MCF 10A (cell line): ENCODE measurements around the gene SDC4. TPM values are rescaled to one million over a fixed set of nuclear protein-coding genes. Genes with fewer than 3 reads are reported as not detected.

Source experiments
- BruUV-seq: library from RNA; stranded (reverse); fragments of 400-500 nt; replicated peaks from 2 replicates; lab custom pipeline; 2021; lab: Mats Ljungman, UMichigan
- CTCF ChIA-PET: fragments of 300-600 bp; sonication (Branson Sonifier 250); formaldehyde crosslinking; extraction: SDS; loops from one replicate; lab custom pipeline; 2021; ENCODE audit warnings: antibody characterized with exemption, inconsistent platforms; lab: Yijun Ruan, JAX
- POLR2A ChIA-PET: fragments of 300-600, 350-650 bp; sonication (Branson Sonifier 250); formaldehyde crosslinking; extraction: SDS; loops from one replicate; lab custom pipeline; 2020; ENCODE audit warnings: antibody characterized with exemption, inconsistent platforms; lab: Yijun Ruan, JAX
- DNase-seq: peaks from one replicate; pipeline ENCODE4 v3.0.0-alpha.2; 2018; ENCODE audit not compliant: unreplicated experiment
- H3K27ac Mint-ChIP-seq: one replicate; pipeline ENCODE4 v1.8.0; 2022; ENCODE audit warnings: mild to moderate bottlenecking, low read depth, mixed read lengths; ENCODE audit not compliant: unreplicated experiment
- H3K27me3 Mint-ChIP-seq: one replicate; pipeline ENCODE4 v1.8.0; 2022; ENCODE audit warnings: mixed read lengths; ENCODE audit not compliant: insufficient read depth, unreplicated experiment
- H3K36me3 Mint-ChIP-seq: one replicate; pipeline ENCODE4 v1.8.0; 2022; ENCODE audit warnings: mild to moderate bottlenecking, moderate library complexity, mixed read lengths; ENCODE audit not compliant: insufficient read depth, unreplicated experiment
- H3K4me1 Mint-ChIP-seq: one replicate; pipeline ENCODE4 v1.8.0; 2022; ENCODE audit warnings: mixed read lengths; ENCODE audit not compliant: insufficient read depth, unreplicated experiment
- H3K4me3 Mint-ChIP-seq: one replicate; pipeline ENCODE4 v1.8.0; 2022; ENCODE audit warnings: mild to moderate bottlenecking, moderate library complexity, mixed read lengths; ENCODE audit not compliant: unreplicated experiment
- H3K9me3 Mint-ChIP-seq: one replicate; pipeline ENCODE4 v1.8.0; 2022; ENCODE audit warnings: mixed read lengths; ENCODE audit not compliant: unreplicated experiment
- intact Hi-C: fragments of 100-400 bp; cut with micrococcal nuclease; formaldehyde crosslinking; loops from 2 replicates; pipeline ENCODE4 v1.14.1; 2022
- total RNA-seq: library from RNA; stranded (reverse); gene quantifications from 2 replicates; pipeline ENCODE4 v1.2.3, GENCODE V29; 2022
- TF ChIP-seq, protein P1 (sequence below): fragments of 200-600 bp; IDR thresholded peaks from one replicate; pipeline ENCODE4 v1.8.0; 2022; ENCODE audit warnings: antibody characterized with exemption, mild to moderate bottlenecking; ENCODE audit not compliant: unreplicated experiment

Gene SDC4
- total RNA-seq, 1 experiment from 2014 or later, result 209 TPM

DNA sequence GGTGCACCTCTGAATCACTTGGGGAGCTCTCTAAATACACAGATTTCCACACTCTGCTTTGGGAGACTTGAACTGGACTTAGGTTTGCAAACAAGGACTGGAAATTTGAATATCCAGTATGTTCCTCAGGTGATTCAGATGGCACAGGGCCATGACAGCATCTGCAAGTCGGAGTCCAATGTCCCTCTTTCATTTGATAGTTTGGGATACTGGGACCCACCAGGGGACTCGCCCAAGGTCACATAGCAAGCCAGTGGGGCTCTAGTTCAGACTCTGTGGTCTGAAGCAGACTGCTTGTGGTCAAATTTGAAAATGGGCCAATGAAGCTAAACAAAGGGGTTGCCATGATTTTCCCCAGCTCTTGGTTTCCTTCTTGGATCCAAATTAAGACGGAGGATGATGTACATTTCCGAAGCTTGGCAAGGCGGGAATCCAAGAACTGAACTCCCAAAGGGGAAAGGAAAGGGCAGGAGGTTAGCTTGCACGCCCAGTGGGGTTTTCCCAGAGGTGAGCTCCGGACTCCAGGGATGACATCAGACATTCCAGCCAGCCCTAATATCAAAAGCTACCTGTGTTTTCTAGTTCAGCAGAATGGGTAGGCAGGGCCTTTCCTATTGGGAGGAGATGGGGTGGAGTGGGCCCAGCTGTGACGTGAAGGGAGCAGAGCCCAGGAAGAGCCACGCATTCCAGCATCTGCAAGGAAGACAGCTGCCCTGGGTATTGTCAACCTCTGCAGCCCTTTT lies 11.4 kb upstream of the SDC4 start:
- POLR2A ChIA-PET, result interaction anchor here (0.7 to 34.6 kb wide), 10 partner anchors 14 to 420 kb away, joined by 3 to 1328 read pairs (median 4); partner anchors contain the start of genes PIGT and SDC4
- peak overlapping the region; percentile 29 for H3K4me3 Mint-ChIP-seq
- peaks cover 11% of the 10 kb centered on the region for H3K36me3 Mint-ChIP-seq
- peaks cover 52% of the 10 kb centered on the region for H3K4me1 Mint-ChIP-seq
- peak overlapping the region; percentile 91 for H3K27ac Mint-ChIP-seq
- TF ChIP-seq, protein P1, sequence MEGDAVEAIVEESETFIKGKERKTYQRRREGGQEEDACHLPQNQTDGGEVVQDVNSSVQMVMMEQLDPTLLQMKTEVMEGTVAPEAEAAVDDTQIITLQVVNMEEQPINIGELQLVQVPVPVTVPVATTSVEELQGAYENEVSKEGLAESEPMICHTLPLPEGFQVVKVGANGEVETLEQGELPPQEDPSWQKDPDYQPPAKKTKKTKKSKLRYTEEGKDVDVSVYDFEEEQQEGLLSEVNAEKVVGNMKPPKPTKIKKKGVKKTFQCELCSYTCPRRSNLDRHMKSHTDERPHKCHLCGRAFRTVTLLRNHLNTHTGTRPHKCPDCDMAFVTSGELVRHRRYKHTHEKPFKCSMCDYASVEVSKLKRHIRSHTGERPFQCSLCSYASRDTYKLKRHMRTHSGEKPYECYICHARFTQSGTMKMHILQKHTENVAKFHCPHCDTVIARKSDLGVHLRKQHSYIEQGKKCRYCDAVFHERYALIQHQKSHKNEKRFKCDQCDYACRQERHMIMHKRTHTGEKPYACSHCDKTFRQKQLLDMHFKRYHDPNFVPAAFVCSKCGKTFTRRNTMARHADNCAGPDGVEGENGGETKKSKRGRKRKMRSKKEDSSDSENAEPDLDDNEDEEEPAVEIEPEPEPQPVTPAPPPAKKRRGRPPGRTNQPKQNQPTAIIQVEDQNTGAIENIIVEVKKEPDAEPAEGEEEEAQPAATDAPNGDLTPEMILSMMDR, result no peak
- intact Hi-C loops, result loop anchor here (5.0 kb wide), 1 partner anchor 58 kb away; the partner anchor contains the start of gene PIGT
- CTCF ChIA-PET, result interaction anchor here (0.6 to 12.8 kb wide), 16 partner anchors 11 to 749 kb away, joined by 3 to 123 read pairs (median 4); partner anchors contain the start of gene SDC4
- no peaks in the 10 kb centered on the region for H3K27me3 Mint-ChIP-seq
- H3K9me3 Mint-ChIP-seq, result no peaks in the 10 kb centered on the region
- no TSS peak for BruUV-seq
- peak; percentile 74 for DNase-seq

DNA sequence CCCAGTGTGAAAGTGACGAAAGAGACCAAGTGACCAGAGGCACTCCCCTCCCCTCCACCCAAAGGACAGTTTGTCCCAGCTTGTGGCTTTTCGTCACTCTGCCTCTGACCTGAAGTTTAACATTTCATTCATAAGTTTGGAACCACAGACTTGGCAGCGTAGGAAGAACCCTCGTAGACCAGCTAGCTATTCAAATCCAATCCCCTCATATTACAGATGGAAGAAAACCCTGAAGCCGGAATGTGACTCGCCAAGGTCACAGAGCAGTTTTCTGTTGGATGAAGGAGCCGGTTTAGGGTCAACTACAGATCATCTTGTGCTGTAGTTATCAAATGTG lies 10.8 kb upstream of the SDC4 start:
- DNase-seq, result peak; percentile 59
- no peaks in the 10 kb centered on the region for H3K27me3 Mint-ChIP-seq
- no TSS peak for BruUV-seq
- H3K4me3 Mint-ChIP-seq, result no peak overlapping the region
- peaks cover 11% of the 10 kb centered on the region for H3K36me3 Mint-ChIP-seq
- POLR2A ChIA-PET, result interaction anchor here (0.6 to 34.6 kb wide), 6 partner anchors 23 to 412 kb away, joined by 3 to 1328 read pairs (median 5); partner anchors contain the start of genes PIGT and SDC4
- H3K27ac Mint-ChIP-seq, result peak overlapping the region; percentile 91
- H3K9me3 Mint-ChIP-seq, result no peaks in the 10 kb centered on the region
- CTCF ChIA-PET, result interaction anchor here (0.6 to 7.4 kb wide), 13 partner anchors 10 to 610 kb away, joined by 3 to 96 read pairs (median 4); partner anchors contain the start of gene SDC4
- intact Hi-C loops, result no loop called here
- H3K4me1 Mint-ChIP-seq, result peaks cover 54% of the 10 kb centered on the region
- TF ChIP-seq, protein P1, result no peak

DNA sequence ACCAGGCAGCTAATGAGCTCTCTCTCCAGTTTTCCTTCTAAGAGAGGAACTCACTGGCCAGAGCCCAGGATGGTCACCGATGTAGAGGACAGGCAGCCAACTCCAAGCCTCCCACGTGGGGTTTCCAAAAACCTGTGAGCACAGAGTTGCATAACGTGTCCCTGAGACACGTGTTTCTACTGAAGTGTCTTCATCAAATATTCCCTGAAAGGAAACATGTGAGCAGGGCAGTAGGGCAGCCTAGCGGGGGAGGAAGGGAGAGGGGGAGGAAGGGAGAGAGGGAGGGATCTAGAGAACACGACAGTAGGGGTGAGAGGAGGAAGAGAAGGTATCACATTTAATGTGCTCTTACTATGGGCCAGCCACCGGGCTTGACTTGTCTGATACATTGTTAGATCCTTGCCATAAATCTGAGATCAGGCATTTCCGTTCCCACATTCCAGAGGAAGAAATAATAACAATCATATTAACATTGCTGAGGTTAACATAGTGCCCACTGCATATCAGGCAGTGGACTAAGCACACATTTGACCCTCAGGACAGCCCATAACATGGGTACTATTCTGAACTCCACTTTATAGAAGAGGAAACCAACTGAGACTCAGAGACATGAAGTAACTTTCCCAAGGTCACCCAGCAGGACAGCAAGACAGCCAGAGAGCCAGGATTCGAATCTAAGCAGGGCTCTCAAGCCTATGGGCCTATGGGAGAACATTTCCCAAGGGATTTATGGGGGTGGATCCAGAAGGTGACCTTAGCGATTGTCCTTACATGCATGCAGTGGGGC lies 10.3 kb upstream of the SDC4 start:
- intact Hi-C loops, result no loop called here
- Mint-ChIP-seq H3K27me3 (no peaks in the 10 kb centered on the region), H3K36me3 (peaks cover 7% of the 10 kb centered on the region), H3K27ac (peak overlapping the region; percentile 91), H3K4me3 (peak overlapping the region; percentile 60), H3K4me1 (peaks cover 54% of the 10 kb centered on the region), H3K9me3 (no peaks in the 10 kb centered on the region)
- DNase-seq, result peak; percentile 92
- ChIA-PET POLR2A (interaction anchor here (0.6 to 34.6 kb wide), 8 partner anchors 23 to 576 kb away, joined by 3 to 1328 read pairs (median 6); partner anchors contain the start of genes PCIF1, PIGT and SDC4), CTCF (interaction anchor here (0.7 to 7.4 kb wide), 13 partner anchors 10 to 611 kb away, joined by 3 to 96 read pairs (median 7); partner anchors contain the start of gene SDC4)
- TF ChIP-seq, protein P1, result no peak
- no TSS peak for BruUV-seq
